Stomach smooth muscle (tissue), 2 donors: Measurements from ENCODE around the gene HLX.

ENCODE experiments used
- H3K27ac ChIP-seq: one replicate; pipeline ENCODE4 v1.7.0; 2013; ENCODE audit warnings: mild to moderate bottlenecking, low read length, inconsistent platforms
- H3K27me3 ChIP-seq, 2 donors: one replicate each; pipeline ENCODE4 v1.7.0; 2013; ENCODE audit warnings: low read length in 2 of 2; ENCODE audit not compliant: insufficient read depth in 2 of 2, control insufficient read depth in 1 of 2
- H3K36me3 ChIP-seq, 2 donors: one replicate each; pipeline ENCODE4 v1.7.0; 2013; ENCODE audit warnings: low read length in 2 of 2; ENCODE audit not compliant: control insufficient read depth in 2 of 2, insufficient read depth in 2 of 2
- H3K4me1 ChIP-seq: one replicate; pipeline ENCODE4 v1.7.0; 2013; ENCODE audit warnings: low read length; ENCODE audit not compliant: control insufficient read depth, insufficient read depth
- H3K4me3 ChIP-seq, 2 donors: one replicate each; pipeline ENCODE4 v1.7.0; 2013; ENCODE audit warnings: low read length in 2 of 2
- H3K9ac ChIP-seq, 2 donors: one replicate each; pipeline ENCODE4 v1.7.0; 2013; ENCODE audit warnings: low read length in 2 of 2, mild to moderate bottlenecking in 1 of 2
- H3K9me3 ChIP-seq, 2 donors: one replicate each; pipeline ENCODE4 v1.7.0; 2013; ENCODE audit warnings: low read length in 2 of 2; ENCODE audit not compliant: control insufficient read depth in 2 of 2
- donor health status: healthy.
- donor health status: Pancreatic carcinoma.

The HLX gene

DNA sequence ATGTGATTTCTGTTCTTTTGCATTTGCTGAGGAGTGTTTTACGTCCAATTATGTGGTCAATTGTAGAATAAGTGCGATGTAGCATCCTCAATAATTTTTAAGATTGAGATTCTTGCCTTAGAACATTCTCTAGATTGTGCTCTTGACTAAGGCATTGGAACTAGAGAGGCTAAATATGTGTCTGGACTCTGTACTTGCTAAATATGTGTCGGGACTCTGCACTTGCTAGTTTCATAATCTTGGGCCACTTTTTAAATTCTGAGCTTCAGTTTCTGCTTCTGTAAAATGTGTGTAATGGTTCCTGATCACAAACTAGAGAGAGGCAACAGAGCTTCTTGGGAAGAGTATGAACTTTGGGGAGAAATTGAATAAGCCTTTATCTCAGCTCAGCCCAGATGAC lies 21.6 kb downstream of the HLX start:
- Histone ChIP-seq H3K9ac (no peak overlapping the region), H3K36me3 (no peaks in the 10 kb centered on the region), H3K4me3 (no peak overlapping the region), H3K4me1 (no peaks in the 10 kb centered on the region), H3K27ac (no peak overlapping the region), H3K9me3 (no peaks in the 10 kb centered on the region), H3K27me3 (peaks cover 6 to 9% of the 10 kb centered on the region in 2 donors)

DNA sequence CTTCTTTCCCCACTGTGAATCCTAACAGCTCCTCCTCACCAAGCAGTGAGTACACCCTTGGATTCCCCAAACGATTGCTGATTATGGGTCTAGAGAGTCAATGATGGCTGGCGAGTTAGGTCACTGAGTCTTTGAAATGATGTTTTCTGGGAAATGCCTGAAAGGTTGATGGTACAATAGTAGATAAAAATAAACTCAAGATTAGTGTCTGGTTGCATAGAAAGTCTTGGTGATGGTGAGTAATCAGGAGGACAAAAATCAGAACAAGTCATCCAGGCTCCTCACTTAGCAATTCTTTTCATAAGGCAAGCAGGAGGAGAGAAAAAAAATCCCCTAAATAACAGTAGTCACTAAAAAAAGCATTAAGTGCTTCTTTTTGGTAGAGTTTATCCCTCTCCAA lies 22.6 kb downstream of the HLX start:
- H3K4me1 ChIP-seq: no peaks in the 10 kb centered on the region
- H3K9ac ChIP-seq: no peak overlapping the region
- no peak overlapping the region for H3K4me3 ChIP-seq
- no peak overlapping the region for H3K27ac ChIP-seq
- H3K36me3 ChIP-seq: no peaks in the 10 kb centered on the region
- peaks cover 0 to 8% of the 10 kb centered on the region in 2 donors for H3K27me3 ChIP-seq
- no peaks in the 10 kb centered on the region for H3K9me3 ChIP-seq

DNA sequence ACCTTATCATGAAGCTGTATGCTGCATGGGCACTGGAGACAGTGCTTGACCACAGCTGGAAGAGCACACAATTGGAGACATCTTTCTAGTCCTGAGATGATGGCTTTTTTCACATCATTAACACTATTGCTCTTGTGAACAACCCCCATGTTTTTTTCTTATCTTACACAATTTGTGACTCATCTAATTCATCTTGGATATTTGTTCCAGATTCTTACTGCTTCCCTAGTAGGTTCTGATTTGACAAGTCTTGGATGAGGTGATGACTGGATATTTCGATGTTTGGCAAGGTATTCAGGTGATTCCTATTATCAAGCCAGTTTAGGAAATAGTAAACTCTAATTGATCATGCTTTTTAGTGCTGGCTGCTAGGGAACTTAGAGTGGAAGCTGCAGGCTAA lies 23.7 kb downstream of the HLX start:
- Histone ChIP-seq H3K9me3 (no peaks in the 10 kb centered on the region), H3K27ac (no peak overlapping the region), H3K4me1 (no peaks in the 10 kb centered on the region), H3K9ac (no peak overlapping the region), H3K4me3 (no peak overlapping the region), H3K27me3 (peaks cover 0 to 8% of the 10 kb centered on the region in 2 donors), H3K36me3 (no peaks in the 10 kb centered on the region)

DNA sequence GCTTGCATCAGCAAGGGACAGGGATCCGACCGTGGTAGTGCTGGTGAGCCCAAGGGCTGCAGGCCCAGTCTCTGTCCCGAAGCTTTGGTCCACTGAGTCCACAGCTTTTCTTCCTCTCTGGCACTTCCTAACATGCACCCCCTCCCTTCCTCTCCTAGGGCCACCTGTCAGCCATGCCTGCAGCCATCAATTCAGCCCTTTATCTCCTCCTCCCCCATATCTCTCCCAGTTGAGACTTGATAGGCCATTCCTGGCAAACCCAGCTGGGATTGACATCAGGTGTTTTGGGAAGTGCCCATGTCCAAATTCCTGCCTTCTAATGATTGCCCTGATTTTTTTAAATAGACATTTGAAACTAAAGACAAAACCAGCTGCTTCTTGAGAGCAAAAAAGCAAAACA lies 25.6 kb downstream of the HLX start:
- peaks cover 0 to 10% of the 10 kb centered on the region in 2 donors for H3K27me3 ChIP-seq
- H3K4me3 ChIP-seq: no peak overlapping the region
- H3K27ac ChIP-seq: no peak overlapping the region
- no peaks in the 10 kb centered on the region for H3K36me3 ChIP-seq
- H3K9ac ChIP-seq: no peak overlapping the region
- H3K4me1 ChIP-seq: no peaks in the 10 kb centered on the region
- no peaks in the 10 kb centered on the region for H3K9me3 ChIP-seq

DNA sequence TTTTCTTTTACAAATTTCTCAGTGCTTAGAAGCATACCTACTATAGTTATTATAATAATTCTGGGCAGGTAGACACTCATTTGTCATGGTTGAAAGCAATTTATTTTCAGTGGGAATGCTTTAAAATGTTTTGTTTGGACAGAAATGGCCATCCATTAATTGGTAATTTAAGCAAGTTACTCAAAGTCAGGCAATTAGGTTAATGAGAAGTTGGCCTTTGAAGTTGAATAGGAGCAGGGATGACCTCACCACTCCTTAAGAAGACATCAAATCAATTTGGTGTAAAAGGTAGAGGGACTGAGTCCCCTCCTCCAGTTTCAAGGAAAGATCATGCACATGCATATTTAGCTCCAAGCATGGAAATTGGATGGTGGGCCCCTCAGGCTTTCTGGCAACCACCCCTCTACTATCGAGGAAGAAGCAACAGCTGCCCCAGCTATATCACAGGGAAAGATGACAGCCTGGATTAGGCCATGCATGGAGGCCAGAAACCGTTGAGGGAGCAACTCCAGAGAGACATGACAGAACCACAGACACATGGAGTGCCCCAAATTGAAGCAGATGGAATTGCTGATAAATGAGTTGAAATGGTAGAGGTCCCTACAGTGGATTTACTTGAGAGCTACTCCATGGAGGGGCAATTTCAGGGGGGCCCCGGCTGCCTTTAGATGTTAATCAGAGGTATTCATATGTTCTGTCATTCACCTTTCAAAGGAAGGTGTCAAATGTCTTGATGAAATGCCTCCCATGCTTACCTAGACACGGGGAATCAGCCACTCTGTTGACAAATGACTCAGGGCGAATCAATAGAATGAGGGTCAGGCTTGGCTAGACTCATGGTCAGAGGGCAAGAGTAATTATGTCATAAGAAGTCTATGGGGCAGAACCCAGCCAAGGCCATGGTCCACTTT lies 26.7 kb downstream of the HLX start:
- H3K4me1 ChIP-seq: no peaks in the 10 kb centered on the region
- no peak overlapping the region for H3K27ac ChIP-seq
- H3K9me3 ChIP-seq: no peaks in the 10 kb centered on the region
- no peaks in the 10 kb centered on the region for H3K36me3 ChIP-seq
- no peak overlapping the region for H3K4me3 ChIP-seq
- H3K27me3 ChIP-seq: peaks cover under 1 to 14% of the 10 kb centered on the region in 2 donors
- no peak overlapping the region for H3K9ac ChIP-seq

DNA sequence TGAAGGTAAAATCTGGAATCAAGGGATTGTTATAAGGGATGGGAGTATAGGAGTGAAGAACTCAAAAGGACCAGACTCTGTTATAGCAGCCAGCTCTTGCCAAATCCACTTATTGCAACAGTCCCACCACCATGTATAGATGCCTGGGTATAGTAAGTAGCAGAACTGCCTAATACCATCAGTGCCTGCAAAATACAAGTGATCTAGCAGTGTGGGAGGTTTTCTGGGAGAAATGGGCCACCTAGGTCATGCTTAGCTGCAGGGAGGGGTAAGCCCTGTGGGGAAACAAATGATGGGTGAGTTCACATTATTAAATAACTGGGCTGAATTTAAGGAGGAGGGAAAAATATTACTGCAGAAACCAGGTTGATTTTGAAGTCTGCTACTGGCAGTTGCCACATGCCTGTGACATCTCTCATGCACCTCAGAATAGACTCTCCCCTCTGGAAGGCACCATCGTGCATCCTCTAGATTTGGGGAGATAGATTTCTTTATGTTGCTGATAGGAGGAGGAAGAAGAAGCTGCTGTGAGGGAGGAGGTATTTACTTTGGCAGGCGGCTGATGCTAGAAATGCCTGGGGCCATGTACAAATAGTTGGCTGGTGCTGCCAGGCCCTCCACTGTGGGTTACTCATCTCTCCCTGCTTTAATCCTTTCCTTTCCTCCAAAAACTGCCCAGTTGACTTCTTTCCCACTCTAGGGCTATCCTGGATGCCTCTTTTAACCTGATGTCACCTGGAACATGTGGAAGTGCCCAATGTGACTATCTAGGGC lies 27.5 kb downstream of the HLX start:
- no peak overlapping the region for H3K4me3 ChIP-seq
- H3K9ac ChIP-seq: no peak overlapping the region
- H3K36me3 ChIP-seq: no peaks in the 10 kb centered on the region
- H3K4me1 ChIP-seq: no peaks in the 10 kb centered on the region
- no peaks in the 10 kb centered on the region for H3K9me3 ChIP-seq
- H3K27ac ChIP-seq: no peak overlapping the region
- H3K27me3 ChIP-seq: peaks cover 4 to 14% of the 10 kb centered on the region in 2 donors

DNA sequence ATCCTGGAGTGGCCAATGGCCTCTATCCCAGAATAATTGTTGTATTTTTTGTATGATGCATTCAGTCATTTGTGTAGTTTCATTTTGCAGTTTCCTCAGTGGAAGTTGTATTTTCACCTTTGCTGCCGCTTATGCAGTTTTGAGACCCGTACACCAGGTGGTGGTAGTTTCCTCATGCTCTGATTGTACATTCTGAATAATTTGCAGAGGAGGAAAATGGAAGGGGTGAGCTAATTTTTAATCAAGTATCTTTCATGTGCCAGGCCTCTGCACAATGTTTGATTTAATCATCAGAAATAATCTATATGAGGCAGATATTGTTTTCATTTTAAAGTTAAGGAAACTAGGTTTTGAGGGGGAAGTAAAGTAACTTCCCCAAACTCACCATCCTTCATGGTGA lies 29.5 kb downstream of the HLX start:
- no peak overlapping the region for H3K4me3 ChIP-seq
- H3K4me1 ChIP-seq: no peaks in the 10 kb centered on the region
- H3K27me3 ChIP-seq: peaks cover 4 to 14% of the 10 kb centered on the region in 2 donors
- no peak overlapping the region for H3K27ac ChIP-seq
- no peaks in the 10 kb centered on the region for H3K36me3 ChIP-seq
- no peaks in the 10 kb centered on the region for H3K9me3 ChIP-seq
- no peak overlapping the region for H3K9ac ChIP-seq

DNA sequence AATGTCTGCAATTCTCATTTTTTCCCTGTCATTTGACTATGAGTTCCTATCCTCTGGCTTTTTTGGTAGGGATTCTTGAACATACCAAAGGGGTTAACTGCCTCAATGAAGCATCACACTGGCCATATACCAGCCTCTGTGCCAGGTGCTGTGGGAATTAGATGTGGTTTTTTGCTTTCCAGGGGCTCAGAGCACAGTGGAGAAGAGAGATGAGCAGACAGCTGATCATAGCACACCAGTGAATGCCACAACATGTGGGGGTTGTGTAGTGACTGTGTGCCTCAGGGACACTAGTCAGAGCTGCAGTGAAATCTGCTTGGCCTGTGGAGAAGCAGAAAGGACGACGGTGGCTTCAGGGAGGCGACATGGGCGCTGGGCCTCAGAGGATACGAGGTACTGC lies 30.8 kb downstream of the HLX start:
- H3K36me3 ChIP-seq: no peaks in the 10 kb centered on the region
- peaks cover 8 to 14% of the 10 kb centered on the region in 2 donors for H3K27me3 ChIP-seq
- no peak overlapping the region for H3K9ac ChIP-seq

DNA sequence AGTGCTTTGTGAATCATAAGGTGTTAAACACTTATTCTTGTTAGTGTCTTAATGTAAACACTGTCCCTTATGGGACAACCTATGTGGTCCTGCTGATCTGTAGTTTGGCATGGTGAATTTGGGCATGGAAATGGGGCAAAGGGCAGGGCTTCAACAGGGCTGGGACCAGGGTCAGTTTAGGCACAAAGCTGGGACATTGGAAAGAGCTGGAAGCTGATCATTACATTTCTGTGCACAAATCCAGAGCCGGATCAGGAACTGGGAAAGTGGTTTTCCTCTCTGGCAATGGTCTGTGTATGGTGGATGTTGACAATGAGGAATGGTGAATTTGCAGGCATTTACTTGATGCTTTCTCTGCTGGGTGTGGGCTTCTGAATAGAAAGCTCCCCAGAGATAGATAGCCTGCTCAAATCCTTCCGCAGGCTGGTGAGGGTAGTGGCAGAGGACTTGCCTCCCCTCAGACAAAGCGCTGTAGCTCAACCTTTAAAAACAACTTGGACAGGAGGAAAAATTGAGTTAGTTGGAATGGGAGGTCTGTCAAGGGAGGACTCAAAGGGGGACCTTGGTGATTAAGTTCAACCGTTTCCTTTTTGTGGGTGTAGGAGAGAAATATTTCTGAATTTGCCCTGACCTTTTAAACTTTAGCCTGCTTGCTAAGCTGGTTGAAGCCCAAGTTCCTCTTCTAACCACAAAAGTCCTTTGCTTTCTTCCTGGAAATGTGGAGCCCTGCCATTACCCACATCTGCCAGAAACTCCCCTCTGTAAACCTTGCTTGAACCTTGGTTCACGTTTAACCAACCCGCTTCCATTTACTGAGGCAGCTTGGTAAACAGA lies 35.3 kb downstream of the HLX start:
- no peaks in the 10 kb centered on the region for H3K4me1 ChIP-seq
- no peaks in the 10 kb centered on the region for H3K9me3 ChIP-seq
- no peak overlapping the region for H3K9ac ChIP-seq
- no peaks in the 10 kb centered on the region for H3K36me3 ChIP-seq
- no peak overlapping the region for H3K27ac ChIP-seq
- H3K4me3 ChIP-seq: no peak overlapping the region
- peaks cover 9 to 14% of the 10 kb centered on the region in 2 donors for H3K27me3 ChIP-seq

More for the DNA sequence above, 30.8 kb downstream of the HLX start:
- H3K27ac ChIP-seq: no peak overlapping the region
- H3K9me3 ChIP-seq: no peaks in the 10 kb centered on the region
- H3K4me1 ChIP-seq: no peaks in the 10 kb centered on the region
- H3K4me3 ChIP-seq: no peak overlapping the region

DNA sequence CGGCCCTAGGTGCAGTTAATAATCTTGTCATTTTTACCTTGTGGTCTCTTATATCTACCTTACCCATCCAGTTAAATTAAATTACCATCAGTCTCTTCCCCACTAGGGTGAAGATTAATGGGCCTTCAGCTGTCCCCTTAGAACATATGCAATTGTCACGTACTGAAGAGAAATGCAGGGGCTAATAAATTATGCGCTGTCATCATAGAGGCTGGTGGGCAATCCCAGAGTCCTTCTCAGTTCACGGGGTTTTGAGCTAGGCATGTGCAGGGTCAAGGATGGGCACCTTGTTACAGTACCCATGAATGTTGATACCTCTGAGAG lies 35.8 kb downstream of the HLX start:
- no peak overlapping the region for H3K9ac ChIP-seq
- H3K36me3 ChIP-seq: no peaks in the 10 kb centered on the region
- no peak overlapping the region for H3K4me3 ChIP-seq
- H3K27ac ChIP-seq: no peak overlapping the region
- H3K27me3 ChIP-seq: peaks cover 7 to 14% of the 10 kb centered on the region in 2 donors
- H3K4me1 ChIP-seq: no peaks in the 10 kb centered on the region
- no peaks in the 10 kb centered on the region for H3K9me3 ChIP-seq
